IPS-15b (cell line): ENCODE measurements around the gene PPP1R37.

Experiments
- H3K27me3 ChIP-seq: one replicate; pipeline ENCODE4 v1.6.1; 2013; ENCODE audit warnings: low read length; ENCODE audit not compliant: control insufficient read depth, insufficient read depth
- H3K36me3 ChIP-seq: one replicate; pipeline ENCODE4 v1.6.1; 2013; ENCODE audit warnings: low read length; ENCODE audit not compliant: control insufficient read depth, insufficient read depth
- H3K4me1 ChIP-seq: one replicate; pipeline ENCODE4 v1.6.1; 2013; ENCODE audit warnings: mild to moderate bottlenecking, low read length; ENCODE audit not compliant: control insufficient read depth, insufficient read depth
- H3K4me3 ChIP-seq: one replicate; pipeline ENCODE4 v1.5.1; 2013; ENCODE audit warnings: low read depth, low read length
- H3K9ac ChIP-seq: one replicate; pipeline ENCODE4 v1.6.1; 2013; ENCODE audit warnings: low read depth, mild to moderate bottlenecking, low read length
- H3K9me3 ChIP-seq: one replicate; pipeline ENCODE4 v1.6.1; 2013; ENCODE audit warnings: mild to moderate bottlenecking, low read length; ENCODE audit not compliant: control insufficient read depth, insufficient read depth

PPP1R37 gene

GRCh38 chr19:45172611-45173208 lies 79.7 kb downstream of the PPP1R37 start:
- Histone ChIP-seq H3K9ac (no peak overlapping the region), H3K4me1 (no peaks in the 10 kb centered on the region), H3K27me3 (no peaks in the 10 kb centered on the region), H3K4me3 (no peak overlapping the region), H3K9me3 (no peaks in the 10 kb centered on the region), H3K36me3 (no peaks in the 10 kb centered on the region)

- Histone ChIP-seq H3K9ac (no peak overlapping the region), H3K27me3 (no peaks in the 10 kb centered on the region), H3K9me3 (no peaks in the 10 kb centered on the region), H3K4me3 (no peak overlapping the region), H3K36me3 (no peaks in the 10 kb centered on the region), H3K4me1 (no peaks in the 10 kb centered on the region)
Observed at GRCh38 chr19:45173816-45174215, 80.8 kb downstream of the PPP1R37 start.

- Histone ChIP-seq H3K4me3 (no peak overlapping the region), H3K27me3 (no peaks in the 10 kb centered on the region), H3K36me3 (peaks cover 2% of the 10 kb centered on the region), H3K9me3 (no peaks in the 10 kb centered on the region), H3K4me1 (no peaks in the 10 kb centered on the region), H3K9ac (no peak overlapping the region)
Observed at GRCh38 chr19:45175515-45176345, 82.8 kb downstream of the PPP1R37 start.

GRCh38 chr19:45177817-45178261 lies 84.9 kb downstream of the PPP1R37 start, which contains the start of gene TRAPPC6A:
Gene TRAPPC6A (minus strand): TSS chr19:45178237. CDS start chr19:45178218, 19 bp downstream.
- H3K27me3 ChIP-seq, result no peaks in the 10 kb centered on the region
- H3K4me1 ChIP-seq, result no peaks in the 10 kb centered on the region
- peak within 1 kb of the TSS; percentile 79 for H3K9ac ChIP-seq
- no peaks in the 10 kb centered on the region for H3K9me3 ChIP-seq
- H3K4me3 ChIP-seq, result peak within 1 kb of the TSS; percentile 100
- H3K36me3 ChIP-seq, result peaks cover 2% of the 10 kb centered on the region

GRCh38 chr19:45178262-45179071 lies 85.5 kb downstream of the PPP1R37 start, which contains the start of gene BLOC1S3:
Gene BLOC1S3 (plus strand): TSS chr19:45178784. CDS start chr19:45179297, 513 bp downstream.
- Histone ChIP-seq H3K27me3 (no peaks in the 10 kb centered on the region), H3K9ac (peak within 1 kb of the TSS; percentile 79), H3K9me3 (no peaks in the 10 kb centered on the region), H3K36me3 (peaks cover 2% of the 10 kb centered on the region), H3K4me3 (peak within 1 kb of the TSS; percentile 100), H3K4me1 (no peaks in the 10 kb centered on the region)

- H3K9me3 ChIP-seq, result no peaks in the 10 kb centered on the region
- no peaks in the 10 kb centered on the region for H3K4me1 ChIP-seq
- no peaks in the 10 kb centered on the region for H3K27me3 ChIP-seq
- peak overlapping the region; percentile 79 for H3K9ac ChIP-seq
- H3K36me3 ChIP-seq, result peaks cover 2% of the 10 kb centered on the region
- peak overlapping the region; percentile 100 for H3K4me3 ChIP-seq
Observed at GRCh38 chr19:45179072-45179891, 86.3 kb downstream of the PPP1R37 start.

GRCh38 chr19:45179892-45180370 lies 87.0 kb downstream of the PPP1R37 start:
- no peak overlapping the region for H3K9ac ChIP-seq
- peak overlapping the region; percentile 100 for H3K4me3 ChIP-seq
- no peaks in the 10 kb centered on the region for H3K27me3 ChIP-seq
- no peaks in the 10 kb centered on the region for H3K4me1 ChIP-seq
- no peaks in the 10 kb centered on the region for H3K9me3 ChIP-seq
- H3K36me3 ChIP-seq, result peaks cover 2% of the 10 kb centered on the region

GRCh38 chr19:45180936-45181335 lies 88.0 kb downstream of the PPP1R37 start:
- peaks cover 2% of the 10 kb centered on the region for H3K36me3 ChIP-seq
- H3K9ac ChIP-seq, result no peak overlapping the region
- no peak overlapping the region for H3K4me3 ChIP-seq
- no peaks in the 10 kb centered on the region for H3K9me3 ChIP-seq
- H3K27me3 ChIP-seq, result peaks cover 2% of the 10 kb centered on the region
- H3K4me1 ChIP-seq, result no peaks in the 10 kb centered on the region

GRCh38 chr19:45182758-45183157 lies 89.8 kb downstream of the PPP1R37 start:
- H3K9me3 ChIP-seq, result no peaks in the 10 kb centered on the region
- no peaks in the 10 kb centered on the region for H3K4me1 ChIP-seq
- peaks cover 6% of the 10 kb centered on the region for H3K27me3 ChIP-seq

GRCh38 chr19:45184115-45184514 lies 91.1 kb downstream of the PPP1R37 start:
- H3K36me3 ChIP-seq, result peaks cover 2% of the 10 kb centered on the region
- peaks cover 6% of the 10 kb centered on the region for H3K27me3 ChIP-seq
- no peak overlapping the region for H3K9ac ChIP-seq
- no peaks in the 10 kb centered on the region for H3K4me1 ChIP-seq
- H3K9me3 ChIP-seq, result no peaks in the 10 kb centered on the region
- no peak overlapping the region for H3K4me3 ChIP-seq

More at GRCh38 chr19:45182758-45183157, 89.8 kb downstream of the PPP1R37 start:
- H3K4me3 ChIP-seq, result no peak overlapping the region
- H3K36me3 ChIP-seq, result peaks cover 2% of the 10 kb centered on the region
- no peak overlapping the region for H3K9ac ChIP-seq
